GM19193 (cell line): ENCODE results near the gene DCANP1.

ENCODE experiments used
- POLR2A ChIP-seq: IDR thresholded peaks from 4 replicates; pipeline ENCODE4 v1.6.1; 2011; ENCODE audit not compliant: insufficient read depth, insufficient read length; ENCODE audit errors: extremely low read depth

DCANP1 gene

GRCh38 chr5:135400866-135401265 lies 46.3 kb downstream of the DCANP1 start:
- no peak for TF ChIP-seq POLR2A

- no peak for TF ChIP-seq POLR2A
These were observed 47.2 kb downstream of the DCANP1 start for GRCh38 chr5:135399794-135400542.

GRCh38 chr5:135398855-135399793 lies 48.0 kb downstream of the DCANP1 start, which contains the start of gene MACROH2A1:
Gene MACROH2A1, minus strand, starts transcription at chr5:135399231. Its CDS starts 10,138 bp downstream, at chr5:135389093.
- peak; percentile 89 for TF ChIP-seq POLR2A

- no peak for TF ChIP-seq POLR2A
These were observed 48.8 kb downstream of the DCANP1 start for GRCh38 chr5:135398160-135398854.

GRCh38 chr5:135397084-135397483 lies 50.1 kb downstream of the DCANP1 start:
- TF ChIP-seq POLR2A = no peak

GRCh38 chr5:135396459-135397055 lies 50.6 kb downstream of the DCANP1 start:
- TF ChIP-seq POLR2A = no peak

- TF ChIP-seq POLR2A = no peak
These were observed 51.3 kb downstream of the DCANP1 start for GRCh38 chr5:135395866-135396265.

- TF ChIP-seq POLR2A = no peak
These were observed 51.7 kb downstream of the DCANP1 start for GRCh38 chr5:135395451-135395850.
